GM19023 (cell line): ENCODE data around the gene SPPL2C.
A peak's percentile ranks its signal among the peaks of the same experiment; 100 is the strongest.

ENCODE experiments used
- ATAC-seq: cut with Tn5 transposase; IDR thresholded peaks from one replicate; pipeline ENCODE4 v1.9.1; 2021; ENCODE audit warnings: mild to moderate bottlenecking, moderate library complexity; ENCODE audit not compliant: unreplicated experiment

Gene SPPL2C

DNA sequence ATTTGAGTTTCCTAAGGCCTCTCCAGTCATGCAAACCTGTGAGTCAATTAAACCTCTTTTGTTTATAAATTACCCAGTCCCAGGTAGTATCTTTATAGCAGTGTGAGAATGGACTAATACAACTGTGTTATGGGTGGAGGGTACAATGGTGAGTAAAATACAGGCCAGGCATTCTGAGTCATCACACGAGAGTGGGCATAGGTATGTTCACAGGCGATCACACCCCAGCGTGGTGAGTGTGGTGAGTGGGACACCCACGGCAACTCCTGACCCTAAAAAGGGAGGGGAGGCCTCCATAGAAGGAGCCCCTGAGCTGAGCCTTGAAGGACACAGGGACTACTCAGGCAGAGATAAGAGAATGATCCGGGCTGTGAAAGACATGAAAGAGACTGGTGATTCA, 27.0 kb downstream of the SPPL2C start:
- no peak for ATAC-seq

DNA sequence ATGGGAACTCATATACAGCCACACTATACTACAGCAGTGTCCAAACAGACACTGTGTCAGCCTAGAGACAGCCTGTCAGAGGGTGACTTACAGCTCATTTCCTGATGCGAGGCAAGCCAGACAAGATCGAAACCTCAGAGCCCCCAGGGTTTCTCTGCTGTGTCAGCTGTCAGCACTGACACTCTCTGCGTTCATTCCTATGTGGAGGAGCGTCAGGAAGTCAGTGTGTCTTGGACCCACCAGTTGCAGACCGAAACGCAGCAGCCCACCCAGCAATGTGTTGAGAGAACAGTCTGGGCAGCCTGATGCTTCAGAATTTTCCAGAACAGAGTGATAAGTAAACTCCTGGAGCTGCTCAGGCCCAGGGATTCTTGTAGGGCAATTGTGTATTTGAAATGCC, 29.0 kb downstream of the SPPL2C start:
- no peak for ATAC-seq

DNA sequence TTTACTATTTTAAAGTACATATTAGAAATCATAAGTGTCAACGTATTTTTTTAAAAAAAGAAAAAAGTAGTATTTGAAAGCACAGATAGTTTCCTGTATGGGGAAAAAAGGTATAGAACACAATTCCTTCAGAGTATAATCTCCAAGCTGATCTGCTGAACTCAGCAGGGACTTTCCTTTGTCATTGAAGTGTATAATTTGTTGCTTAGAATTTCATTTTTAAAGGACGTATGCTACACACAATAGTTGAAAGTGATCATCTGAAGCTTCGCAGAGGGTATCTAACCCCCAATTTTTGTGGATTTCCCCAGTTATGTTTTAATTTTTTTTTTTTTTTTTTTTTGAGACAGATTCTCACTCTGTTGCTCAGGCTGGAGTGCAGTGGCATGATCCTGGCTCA, 29.5 kb downstream of the SPPL2C start:
- ATAC-seq = no peak

DNA sequence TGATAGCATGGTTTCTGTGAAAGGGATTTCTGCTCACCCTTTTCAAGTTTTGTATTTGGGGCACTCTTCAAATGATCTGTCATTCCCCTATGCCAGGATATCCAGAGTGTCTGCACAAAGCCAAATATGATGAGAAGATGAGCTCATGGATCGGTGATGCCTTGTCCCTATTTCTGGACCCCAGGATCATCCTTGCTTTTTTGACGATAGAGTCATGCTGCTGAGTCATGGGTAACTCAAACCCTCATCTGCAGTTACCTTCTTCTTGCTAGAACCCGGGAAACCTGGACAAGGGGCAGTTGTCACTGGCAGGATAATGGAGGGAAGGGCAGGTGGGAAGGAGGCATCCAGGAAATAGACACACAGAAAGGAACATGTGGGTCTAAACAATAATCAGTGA, 31.9 kb downstream of the SPPL2C start:
- no peak for ATAC-seq

DNA sequence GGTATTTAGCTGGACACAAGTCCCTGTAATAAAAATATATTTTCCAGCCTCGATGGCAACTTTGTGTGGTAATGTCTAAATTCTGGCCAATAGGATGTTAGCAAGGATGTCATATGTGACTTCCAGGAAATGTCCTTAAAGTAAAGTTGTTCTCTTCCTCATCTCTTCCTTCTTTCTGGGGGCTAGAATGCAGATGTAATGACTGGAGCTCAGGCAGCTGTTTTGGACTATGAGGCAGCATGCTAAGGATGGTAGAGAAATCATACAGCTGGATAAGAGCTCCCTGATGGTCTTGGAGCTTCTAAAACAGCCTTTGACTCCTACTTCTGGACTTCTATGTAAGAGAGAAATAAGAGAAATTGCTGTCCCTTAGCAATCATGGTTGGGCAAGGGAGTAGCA, 32.8 kb downstream of the SPPL2C start:
- no peak for ATAC-seq

DNA sequence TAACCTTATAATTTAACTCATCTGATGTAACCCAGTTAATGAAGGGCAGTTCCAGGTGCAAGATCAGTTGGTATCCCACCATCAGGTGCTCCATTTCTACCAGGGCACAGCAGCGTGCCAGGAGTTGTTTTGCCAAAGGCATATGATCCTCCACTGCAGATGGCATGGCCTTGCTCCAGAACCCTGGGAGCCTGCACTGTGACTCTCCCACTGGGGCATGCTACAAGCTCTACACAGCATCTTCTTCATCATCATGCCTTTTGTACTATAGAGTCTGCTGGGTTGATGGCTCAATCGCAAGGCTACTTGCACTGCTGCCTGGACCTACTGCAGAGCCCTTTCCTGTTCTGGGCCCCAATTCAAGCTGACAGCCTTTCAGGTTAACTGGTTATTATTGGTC, 38.4 kb downstream of the SPPL2C start:
- no peak for ATAC-seq

DNA sequence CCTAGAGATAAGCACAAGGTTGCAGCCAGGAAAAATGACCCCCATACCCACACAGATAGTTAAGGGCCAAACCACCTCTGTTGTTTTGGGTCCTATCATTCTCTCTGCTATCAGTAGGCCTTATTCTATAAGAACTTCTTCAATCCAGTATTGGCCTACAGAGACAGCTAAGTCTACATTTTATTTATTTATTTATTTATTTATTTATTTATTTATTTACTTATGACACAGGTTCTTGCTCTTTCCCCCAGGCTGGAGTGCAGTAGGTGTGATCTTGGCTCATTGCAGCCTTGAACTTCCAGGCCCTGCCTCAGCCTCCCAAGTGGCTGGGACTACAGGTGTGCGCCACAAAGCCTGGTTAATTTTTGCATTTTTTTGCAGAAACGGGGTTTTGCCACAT, 42.2 kb downstream of the SPPL2C start:
- no peak for ATAC-seq

DNA sequence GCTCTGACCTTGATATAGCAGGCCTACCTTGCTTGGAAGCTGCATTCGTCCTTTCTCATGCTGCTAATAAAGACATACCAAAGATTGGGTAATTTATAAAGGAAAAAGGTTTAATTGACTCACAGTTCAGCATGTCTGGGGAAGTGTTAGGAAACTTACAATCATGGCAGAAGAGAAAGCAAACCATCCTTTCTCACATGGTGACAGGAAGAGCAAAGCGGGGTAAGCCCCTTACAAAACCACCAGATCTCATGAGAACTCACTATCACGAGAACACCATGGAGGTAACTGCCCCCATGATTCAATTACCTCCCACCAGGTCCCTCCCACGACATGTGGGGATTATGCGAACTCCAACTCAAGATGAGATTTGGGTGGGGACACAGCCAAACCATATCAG, 43.7 kb downstream of the SPPL2C start:
- no peak for ATAC-seq

DNA sequence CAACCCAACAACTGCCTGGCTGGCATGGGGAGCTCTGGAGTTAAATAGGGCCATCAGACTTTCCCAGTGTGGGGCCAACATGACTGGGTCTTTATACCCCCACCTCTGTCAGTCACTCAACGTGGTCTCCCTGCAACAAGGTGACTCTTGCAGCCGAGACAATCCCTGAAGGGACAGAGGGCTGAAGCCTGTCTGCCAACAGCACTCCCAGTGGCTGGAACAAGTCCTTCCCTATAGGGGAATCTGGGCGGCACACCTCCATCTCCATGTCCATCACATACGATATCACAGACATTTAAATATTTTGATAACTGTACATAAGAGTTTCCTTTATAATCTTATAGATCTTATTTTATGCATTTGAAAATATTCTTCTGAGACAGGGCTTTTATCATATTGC, 44.9 kb downstream of the SPPL2C start:
- ATAC-seq = no peak

DNA sequence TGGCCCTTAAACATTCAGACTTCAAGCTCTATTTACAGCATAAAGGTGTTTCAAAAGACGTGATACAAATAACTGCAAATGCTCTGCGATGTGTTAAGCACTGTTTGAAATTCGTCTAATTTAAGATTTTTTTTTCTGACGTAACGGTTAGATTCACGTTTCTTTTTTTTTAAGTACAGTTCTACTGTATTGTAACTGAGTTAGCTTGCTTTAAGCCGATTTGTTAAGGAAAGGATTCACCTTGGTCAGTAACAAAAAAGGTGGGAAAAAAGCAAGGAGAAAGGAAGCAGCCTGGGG, 49.0 kb downstream of the SPPL2C start:
- ATAC-seq = no peak

DNA sequence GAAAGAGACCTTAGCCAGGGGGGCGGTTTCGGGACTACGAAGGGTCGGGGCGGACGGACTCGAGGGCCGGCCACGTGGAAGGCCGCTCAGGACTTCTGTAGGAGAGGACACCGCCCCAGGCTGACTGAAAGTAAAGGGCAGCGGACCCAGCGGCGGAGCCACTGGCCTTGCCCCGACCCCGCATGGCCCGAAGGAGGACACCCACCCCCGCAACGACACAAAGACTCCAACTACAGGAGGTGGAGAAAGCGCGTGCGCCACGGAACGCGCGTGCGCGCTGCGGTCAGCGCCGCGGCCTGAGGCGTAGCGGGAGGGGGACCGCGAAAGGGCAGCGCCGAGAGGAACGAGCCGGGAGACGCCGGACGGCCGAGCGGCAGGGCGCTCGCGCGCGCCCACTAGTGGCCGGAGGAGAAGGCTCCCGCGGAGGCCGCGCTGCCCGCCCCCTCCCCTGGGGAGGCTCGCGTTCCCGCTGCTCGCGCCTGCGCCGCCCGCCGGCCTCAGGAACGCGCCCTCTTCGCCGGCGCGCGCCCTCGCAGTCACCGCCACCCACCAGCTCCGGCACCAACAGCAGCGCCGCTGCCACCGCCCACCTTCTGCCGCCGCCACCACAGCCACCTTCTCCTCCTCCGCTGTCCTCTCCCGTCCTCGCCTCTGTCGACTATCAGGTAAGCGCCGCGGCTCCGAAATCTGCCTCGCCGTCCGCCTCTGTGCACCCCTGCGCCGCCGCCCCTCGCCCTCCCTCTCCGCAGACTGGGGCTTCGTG, 49.5 kb downstream of the SPPL2C start, which contains the start of gene MAPT:
Gene MAPT (plus strand): TSS at position 533 of the 763 bp plus-strand sequence. CDS start 67,784 bp downstream, outside the sequence.
- peak; percentile 72 for ATAC-seq

DNA sequence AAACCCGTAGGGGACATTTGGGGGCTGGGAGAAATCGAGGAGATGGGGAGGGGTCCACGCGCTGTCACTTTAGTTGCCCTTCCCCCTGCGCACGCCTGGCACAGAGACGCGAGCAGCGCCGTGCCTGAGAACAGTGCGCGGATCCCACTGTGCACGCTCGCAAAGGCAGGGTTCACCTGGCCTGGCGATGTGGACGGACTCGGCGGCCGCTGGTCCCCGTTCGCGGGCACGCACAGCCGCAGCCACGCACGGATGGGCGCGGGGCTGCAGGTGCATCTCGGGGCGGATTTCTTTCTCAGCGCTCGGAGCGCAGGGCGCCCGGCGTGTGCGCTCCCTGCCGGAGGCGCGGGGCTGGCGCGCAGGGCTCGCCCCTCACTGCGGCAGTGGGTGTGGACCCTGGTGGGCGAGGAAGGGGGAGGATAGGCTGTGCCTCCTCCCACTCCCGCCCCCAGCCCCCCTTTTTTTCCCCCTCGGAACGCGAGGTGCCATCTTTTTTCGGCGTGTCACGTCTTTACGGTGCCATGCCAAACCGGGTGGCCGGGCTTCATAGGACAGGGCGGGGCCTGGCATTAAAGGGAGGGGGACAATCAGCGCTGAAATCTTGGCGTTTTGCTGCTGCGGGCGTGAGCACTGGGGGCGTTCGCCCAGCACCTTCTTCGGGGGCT, 50.8 kb downstream of the SPPL2C start:
- ATAC-seq = no peak

DNA sequence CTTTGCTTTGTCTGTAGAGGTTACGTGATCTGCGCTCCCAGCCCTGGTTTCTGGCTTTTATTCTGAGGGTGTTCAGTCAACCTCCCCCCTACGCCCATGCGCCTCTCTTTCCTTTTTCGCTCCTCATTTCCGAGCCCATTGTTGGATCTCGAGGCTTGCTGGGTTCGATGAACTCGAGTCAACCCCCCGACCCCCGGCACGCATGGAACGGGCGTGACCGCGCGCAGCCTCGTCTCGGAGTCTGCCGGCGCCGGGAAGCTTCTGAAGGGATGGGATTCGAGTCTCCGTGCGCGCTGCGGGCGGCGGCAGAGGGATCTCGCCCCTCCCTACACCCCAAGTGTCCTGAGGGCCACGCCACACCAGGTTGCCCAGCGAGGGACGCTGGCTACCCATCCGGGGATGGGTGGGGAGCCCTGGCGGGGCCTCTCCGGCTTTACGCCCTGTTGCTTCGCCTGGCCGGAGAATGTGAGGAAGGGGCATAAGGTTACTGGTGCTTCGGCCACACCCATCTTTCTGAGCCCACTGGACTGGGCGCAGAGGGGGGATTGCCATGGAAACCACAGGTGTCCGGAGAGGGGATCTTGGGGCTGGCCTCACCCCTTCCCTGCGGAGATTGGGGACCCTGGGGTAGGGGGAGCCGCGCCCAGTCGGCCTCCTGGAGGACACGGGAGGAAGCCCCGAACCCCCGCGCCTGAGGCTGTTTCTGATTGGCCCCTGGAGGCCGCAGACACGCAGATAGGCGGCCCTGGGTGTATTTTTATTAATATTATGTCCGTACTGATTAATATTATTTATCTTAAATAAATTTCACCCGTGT, 51.5 kb downstream of the SPPL2C start:
- no peak for ATAC-seq
